Endothelial cell of umbilical vein (primary cell): ENCODE results near the gene SYCE1. TPM values are rescaled to one million over a fixed set of nuclear protein-coding genes. Genes with fewer than 3 reads are reported as not detected.

Experiments
- BruUV-seq: library from RNA; stranded (reverse); fragments of 400-500 nt; replicated peaks from 2 replicates; lab custom pipeline; 2021; lab: Mats Ljungman, UMichigan
- CTCF ChIA-PET: fragments of 300-600, 350-600 bp; sonication (Branson Sonifier 250); formaldehyde crosslinking; loops from one replicate; lab custom pipeline; 2021; ENCODE audit warnings: antibody characterized with exemption, inconsistent platforms; lab: Charles Lee
- POLR2A ChIA-PET: fragments of 300-600, 350-600 bp; sonication (Branson Sonifier 250); formaldehyde crosslinking; loops from one replicate; lab custom pipeline; 2021; ENCODE audit warnings: antibody characterized with exemption, inconsistent platforms; lab: Charles Lee
- DNase-seq: peaks from one replicate; pipeline ENCODE4 v3.0.0-alpha.2; 2011; ENCODE audit warnings: low read depth, low spot score
- FAIRE-seq: peaks from 2 replicates; lab custom pipeline; 2011; peaks lifted over from hg19 to GRCh38; lab: Jason Lieb, UNC
- H2AFZ ChIP-seq: 2 replicates; pipeline ENCODE4 v1.6.0; 2012; ENCODE audit warnings: low read depth, low read length, control low read depth, inconsistent platforms
- H3K27ac ChIP-seq: 2 replicates; pipeline ENCODE4 v1.5.1; 2011; ENCODE audit warnings: low read depth, mild to moderate bottlenecking, control low read depth, low read length, moderate library complexity; ENCODE audit not compliant: insufficient read depth
- H3K27me3 ChIP-seq, 2 experiments: 2 replicates each; pipeline versions ENCODE4 v1.6.0 to v1.6.1; 2011; ENCODE audit warnings: low read length in 2 of 2, mixed read lengths in 1 of 2; ENCODE audit not compliant: control insufficient read depth in 2 of 2, insufficient read depth in 2 of 2
- H3K36me3 ChIP-seq, 2 experiments: 2 replicates in 1 of 2; 3 replicates in 1 of 2; pipeline ENCODE4 v1.5.1; 2011; ENCODE audit warnings: low read length in 2 of 2, mild to moderate bottlenecking in 1 of 2, moderate library complexity in 1 of 2; ENCODE audit not compliant: control insufficient read depth in 2 of 2, insufficient read depth in 2 of 2; ENCODE audit errors: extremely low read depth in 1 of 2
- H3K4me1 ChIP-seq: 3 replicates; pipeline ENCODE4 v1.5.1; 2011; ENCODE audit warnings: mild to moderate bottlenecking, low read length; ENCODE audit not compliant: control insufficient read depth, insufficient read depth; ENCODE audit errors: extremely low read depth
- H3K4me2 ChIP-seq: 2 replicates; pipeline ENCODE4 v1.6.1; 2011; ENCODE audit warnings: low read length, control low read depth, mixed read lengths; ENCODE audit not compliant: insufficient read depth
- H3K4me3 ChIP-seq, 3 experiments: fragments of 200-600 bp in 1 of 3; sonication (generic), shearing (Covaris generic) in 1 of 3; replicated peaks in 1 of 3; 2 replicates each; pipeline ENCODE4 v1.5.1; 2011 to 2016; ENCODE audit warnings: control low read depth in 3 of 3, low read length in 3 of 3, mild to moderate bottlenecking in 2 of 3, inconsistent platforms in 1 of 3, low read depth in 1 of 3, moderate library complexity in 1 of 3; ENCODE audit not compliant: insufficient read depth in 1 of 3
- H3K79me2 ChIP-seq: 2 replicates; pipeline ENCODE4 v1.6.0; 2012; ENCODE audit warnings: low read length, inconsistent platforms; ENCODE audit not compliant: control insufficient read depth, insufficient read depth
- H3K9ac ChIP-seq: replicated peaks from 2 replicates; pipeline ENCODE3; 2011; ENCODE audit warnings: low read length, control low read depth; ENCODE audit not compliant: insufficient read depth; ENCODE audit errors: extremely low read depth
- H3K9me1 ChIP-seq: replicated peaks from 3 replicates; pipeline ENCODE4 v1.6.0; 2011; ENCODE audit warnings: mild to moderate bottlenecking, low read length; ENCODE audit not compliant: control insufficient read depth, insufficient read depth; ENCODE audit errors: extremely low read depth
- H3K9me3 ChIP-seq: replicated peaks from 2 replicates; pipeline ENCODE4 v1.5.1; 2012; ENCODE audit warnings: low read length, inconsistent platforms; ENCODE audit not compliant: control insufficient read depth, insufficient read depth
- H4K20me1 ChIP-seq: replicated peaks from 2 replicates; pipeline ENCODE3; 2011; ENCODE audit warnings: mild to moderate bottlenecking, low read length; ENCODE audit not compliant: control insufficient read depth, insufficient read depth; ENCODE audit errors: extremely low read depth
- CTCF ChIP-seq, 2 donors: IDR thresholded peaks; 1 replicate in 1 of 2; 2 replicates in 1 of 2; pipeline ENCODE4 v1.5.1; 2011; ENCODE audit warnings: low read length in 2 of 2, mild to moderate bottlenecking in 2 of 2, moderate library complexity in 2 of 2, control low read depth in 1 of 2, inconsistent platforms in 1 of 2, low read depth in 1 of 2; ENCODE audit not compliant: insufficient read depth in 1 of 2; ENCODE audit errors: extremely low read depth in 1 of 2
- FOS ChIP-seq: IDR thresholded peaks from 2 replicates; pipeline ENCODE4 v1.6.1; 2011; ENCODE audit warnings: mild to moderate bottlenecking, low read length, moderate library complexity, borderline replicate concordance; ENCODE audit not compliant: insufficient read depth
- MAX ChIP-seq: IDR thresholded peaks from 2 replicates; pipeline ENCODE4 v1.6.1; 2011; ENCODE audit not compliant: insufficient read depth, insufficient read length
- POLR2A ChIP-seq: IDR thresholded peaks from 2 replicates; pipeline ENCODE4 v1.6.1; 2012; ENCODE audit warnings: low read depth, mild to moderate bottlenecking, control low read depth, low read length
- dilution Hi-C: fragments of 300-500 bp; cut with MboI; formaldehyde crosslinking; loops from one replicate; pipeline ENCODE4 v1.15.0; 2019; ENCODE audit warnings: low sequenced_read_pairs; ENCODE audit not compliant: extremely low pct_ligation_motif_present
- intact Hi-C: fragments of 100-400 bp; cut with micrococcal nuclease; formaldehyde crosslinking; loops from one replicate; pipeline ENCODE4 v1.10.0; 2022
- polyA plus RNA-seq, 4 experiments: library from polyadenylated mRNA; depleted of rRNA in 3 of 4; stranded (reverse) in 3 of 4; unstranded in 1 of 4; fragments of >200 nt; gene quantifications; 2 replicates each; pipeline versions ENCODE4 v1.2.1 to v1.2.3, GENCODE V29; 2011 to 2012; ENCODE audit warnings: missing spikeins in 1 of 4
- total RNA-seq: library from RNA; stranded (reverse); gene quantifications from 2 replicates; pipeline ENCODE4 v1.2.3, GENCODE V29; 2021

The SYCE1 gene
- total and polyA plus RNA-seq, 2 donors (not counting 3 experiments of a cell fraction or from before 2014, with no cell fraction given): not detected

- no peaks in the 10 kb centered on the region for H4K20me1 ChIP-seq
- peaks cover 2% of the 10 kb centered on the region for H3K9me3 ChIP-seq
- ChIA-PET POLR2A (no interaction called here), CTCF (no interaction called here)
- DNase-seq: no peak
- FAIRE-seq: no peak
- H3K27me3 ChIP-seq: peaks cover 14 to 15% of the 10 kb centered on the region in 2 experiments
- no peaks in the 10 kb centered on the region for H3K36me3 ChIP-seq
- H3K9ac ChIP-seq: no peak overlapping the region
- H3K4me2 ChIP-seq: no peak overlapping the region
- H3K9me1 ChIP-seq: no peaks in the 10 kb centered on the region
- dilution Hi-C loops (no loop called here), intact Hi-C loops (no loop called here)
- no peaks in the 10 kb centered on the region for H3K4me1 ChIP-seq
- no peak for TF ChIP-seq FOS
- no peaks in the 10 kb centered on the region for H3K79me2 ChIP-seq
- H2AFZ ChIP-seq: no peak overlapping the region
- H3K27ac ChIP-seq: no peak overlapping the region
- no TSS peak for BruUV-seq
- no peak overlapping the region for H3K4me3 ChIP-seq
Measured at GRCh38 chr10:133529576-133529946, 35.8 kb downstream of the SYCE1 start.

- no peak for DNase-seq
- CTCF ChIA-PET: no interaction called here
- Histone ChIP-seq H3K9me1 (no peaks in the 10 kb centered on the region), H3K36me3 (no peaks in the 10 kb centered on the region), H2AFZ (no peak overlapping the region), H4K20me1 (no peaks in the 10 kb centered on the region), H3K4me2 (no peak overlapping the region), H3K9ac (no peak overlapping the region), H3K4me1 (no peaks in the 10 kb centered on the region), H3K9me3 (no peaks in the 10 kb centered on the region), H3K79me2 (no peaks in the 10 kb centered on the region), H3K27ac (no peak overlapping the region), H3K27me3 (peaks cover 14 to 15% of the 10 kb centered on the region in 2 experiments), H3K4me3 (no peak overlapping the region)
- POLR2A ChIA-PET: no interaction called here
- no TSS peak for BruUV-seq
- dilution Hi-C loops: no loop called here
- FAIRE-seq: no peak
- intact Hi-C loops: no loop called here
- TF ChIP-seq CTCF (IDR thresholded peaks at IDR 0.05; ENCODE audit: extremely low read depth in 1 of 2, insufficient read depth in 1 of 2, low read depth in 1 of 2, low read length in 2 of 2) (no peak), MAX (no peak), POLR2A (no peak)
Measured at GRCh38 chr10:133528845-133529575, 36.4 kb downstream of the SYCE1 start.
